Measurements from ENCODE around the gene DLGAP1.
"Not testable (repeated sequence)": the region's sequence is repeated elsewhere in the genome, so short reads cannot be mapped to it uniquely, and the experiment has no call there.

GRCh38 chr18:3608099-3608453 lies 847.0 kb downstream of the DLGAP1 start:
- TF ChIP-seq CTCF, MYC (IDR thresholded peaks at IDR 0.05; ENCODE audit: low read depth, low read length): not testable (repeated sequence)

All from NB4 (cell line).